ENCODE results near the gene VAV1. TPM values are rescaled to one million over a fixed set of nuclear protein-coding genes. Genes with fewer than 3 reads are reported as not detected.
"Not testable (repeated sequence)": the region's sequence is repeated elsewhere in the genome, so short reads cannot be mapped to it uniquely, and the experiment has no call there.

VAV1 gene
- total and polyA plus RNA-seq, 10 of the 15 experiments (the other 5 are each of a cell fraction or from before 2014, with no cell fraction given), result 1.6 to 76.8 (median 40.7) TPM

DNA sequence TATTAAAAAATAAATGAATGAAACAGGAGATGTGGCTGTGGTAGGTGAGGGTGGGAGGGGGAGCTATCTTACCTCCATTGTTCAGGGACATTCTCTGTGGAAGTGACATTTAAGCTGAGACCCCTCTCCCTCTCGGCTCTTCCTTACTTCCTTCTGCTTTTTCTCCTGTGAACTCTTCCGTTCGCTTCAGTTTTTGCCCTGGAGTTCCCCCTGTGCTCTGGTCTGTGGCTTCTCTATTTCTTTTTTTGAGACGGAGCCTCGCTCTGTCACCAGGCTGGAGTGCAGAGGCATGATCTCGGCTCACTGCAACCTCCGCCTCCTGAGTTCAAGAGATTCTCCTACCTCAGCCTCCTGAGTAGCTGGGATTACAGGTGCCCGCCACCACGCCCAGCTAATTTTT, 58.6 kb downstream of the VAV1 start:
- H3K4me1 ChIP-seq (ENCODE audit: control insufficient read depth, insufficient read depth, low read length); RAD21 ChIA-PET (ENCODE audit: unreplicated experiment); H3K4me3 ChIP-seq; DNase-seq (ENCODE audit: low read depth, low spot score); BruUV-seq (replicated peaks); FAIRE-seq; ATAC-seq; CTCF ChIA-PET; H3K27ac ChIP-seq (ENCODE audit: control insufficient read depth, insufficient read depth); intact Hi-C loops (cut with micrococcal nuclease; ENCODE audit: unreplicated experiment); in situ Hi-C loops (cut with MboI); H4K20me1 ChIP-seq (ENCODE audit: control insufficient read depth, insufficient read depth); H3K27me3 ChIP-seq (replicated peaks in 1 of 2; ENCODE audit: control insufficient read depth in 2 of 2, insufficient read depth in 2 of 2, low read length in 1 of 2); H3K79me2 ChIP-seq (ENCODE audit: control insufficient read depth, insufficient read depth, low read length); H3K4me2 ChIP-seq (ENCODE audit: control insufficient read depth, insufficient read depth); H3K9me3 ChIP-seq (replicated peaks; ENCODE audit: control insufficient read depth, insufficient read depth, low read length); H3K9ac ChIP-seq (ENCODE audit: control insufficient read depth, insufficient read depth, low read length); H2AFZ ChIP-seq (ENCODE audit: control insufficient read depth, low read depth, low read length): not testable (repeated sequence)
- H3K36me3 ChIP-seq (ENCODE audit: control insufficient read depth in 2 of 2, insufficient read depth in 2 of 2, low read length in 1 of 2), result peaks cover 34 to 36% of the 10 kb centered on the region in 2 experiments; a peak in 3 of 4 replicates
- WGBS (ENCODE audit: insufficient coverage, insufficient replicate concordance, low lambda C conversion rate, missing lambda C conversion rate), result 72% methylated on average over 9 of the region's 9 CpGs
- SMC1A ChIA-PET (ENCODE audit: uncharacterized antibody, unreplicated experiment), result interaction anchor here (1.2 kb wide), 1 partner anchor 16 kb away, joined by 3 read pairs; no protein-coding TSS in a partner anchor
- POLR2A ChIA-PET, result interaction anchor here (0.7 kb wide), 1 partner anchor 235 kb away, joined by 4 read pairs; no protein-coding TSS in a partner anchor

DNA sequence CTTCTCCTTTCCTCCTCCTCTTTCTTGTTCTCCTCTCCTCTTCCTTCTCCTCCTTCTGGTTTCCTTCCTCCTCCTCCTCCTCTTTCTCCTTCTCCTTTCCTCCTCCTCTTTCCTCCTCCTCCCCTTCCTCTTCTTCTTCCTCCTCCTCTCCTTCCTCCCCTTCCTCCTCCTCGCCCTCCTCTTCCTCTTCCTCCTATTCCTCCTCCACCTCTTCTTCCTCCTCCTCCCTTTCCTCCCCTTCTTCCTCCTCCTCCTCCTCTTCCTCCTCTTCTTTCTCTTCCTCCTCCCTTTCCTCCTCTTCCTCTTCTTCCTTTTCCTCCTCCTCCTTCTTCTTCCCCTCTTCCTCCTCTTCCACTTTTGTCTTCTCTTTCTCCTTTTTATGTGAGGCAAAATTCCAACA, 59.9 kb downstream of the VAV1 start:
- Histone ChIP-seq H3K9ac (ENCODE audit: control insufficient read depth, insufficient read depth, low read length) (no peak overlapping the region), H3K4me3 (no peak overlapping the region), H3K27ac (ENCODE audit: control insufficient read depth, insufficient read depth) (no peak overlapping the region), H3K4me2 (ENCODE audit: control insufficient read depth, insufficient read depth) (no peak overlapping the region), H3K9me3 (replicated peaks; ENCODE audit: control insufficient read depth, insufficient read depth, low read length) (no peaks in the 10 kb centered on the region; the same call in 2 of the 3 replicates), H3K27me3 (replicated peaks in 1 of 2; ENCODE audit: control insufficient read depth in 2 of 2, insufficient read depth in 2 of 2, low read length in 1 of 2) (no peaks in the 10 kb centered on the region), H3K4me1 (ENCODE audit: control insufficient read depth, insufficient read depth, low read length) (no peaks in the 10 kb centered on the region), H4K20me1 (ENCODE audit: control insufficient read depth, insufficient read depth) (no peaks in the 10 kb centered on the region), H2AFZ (ENCODE audit: control insufficient read depth, low read depth, low read length) (no peak overlapping the region), H3K79me2 (ENCODE audit: control insufficient read depth, insufficient read depth, low read length) (no peaks in the 10 kb centered on the region), H3K36me3 (ENCODE audit: control insufficient read depth in 2 of 2, insufficient read depth in 2 of 2, low read length in 1 of 2) (peaks cover 33 to 41% of the 10 kb centered on the region in 2 experiments)
- ChIA-PET RAD21 (ENCODE audit: unreplicated experiment) (no interaction called here), SMC1A (ENCODE audit: uncharacterized antibody, unreplicated experiment) (no interaction called here), CTCF (no interaction called here), POLR2A (interaction anchor here (0.7 kb wide), 1 partner anchor 60 kb away, joined by 3 read pairs; the partner anchor contains the start of gene VAV1)
- TF ChIP-seq NR2C1 (IDR thresholded peaks at IDR 0.05) (no peak), SMAD5 (IDR thresholded peaks at IDR 0.05; ENCODE audit: low read depth) (no peak), SREBF2 (IDR thresholded peaks at IDR 0.05; ENCODE audit: low read length) (no peak), CHD2 (IDR thresholded peaks at IDR 0.05; ENCODE audit: borderline replicate concordance, low read depth, low read length) (no peak), FOS (IDR thresholded peaks at IDR 0.05; ENCODE audit: borderline replicate concordance, extremely low read depth, insufficient read length) (no peak)
- intact Hi-C loops (cut with micrococcal nuclease; ENCODE audit: unreplicated experiment), result no loop called here
- 14% methylated on average over 1 of the region's 1 CpG for WGBS (ENCODE audit: insufficient coverage, insufficient replicate concordance, low lambda C conversion rate, missing lambda C conversion rate)
- no TSS peak for BruUV-seq (replicated peaks)
- no peak for ATAC-seq
- in situ Hi-C loops (cut with MboI), result no loop called here
- no peak for FAIRE-seq
- no peak for DNase-seq (ENCODE audit: low read depth, low spot score)

All from GM12878 (cell line).